Liver (tissue), 9 donors: ENCODE measurements around the gene GPR141. TPM values are rescaled to one million over a fixed set of nuclear protein-coding genes. Genes with fewer than 3 reads are reported as not detected.

Experiments
- DNase-seq: peaks from one replicate; pipeline ENCODE4 v3.0.0-alpha.2; 2017; ENCODE audit warnings: low spot score
- H3K27ac ChIP-seq, 2 donors: one replicate each; pipeline ENCODE4 v1.7.0; 2013; ENCODE audit warnings: inconsistent platforms in 2 of 2, low read length in 2 of 2, control low read depth in 1 of 2, low read depth in 1 of 2, mild to moderate bottlenecking in 1 of 2
- H3K27me3 ChIP-seq, 4 donors: one replicate each; pipeline versions ENCODE4 v1.6.1 to v1.7.0; 2013; ENCODE audit warnings: low read length in 3 of 4, inconsistent platforms in 1 of 4, mild to moderate bottlenecking in 1 of 4, moderate library complexity in 1 of 4; ENCODE audit not compliant: control insufficient read depth in 4 of 4, insufficient read depth in 4 of 4
- H3K36me3 ChIP-seq, 4 donors: one replicate each; pipeline versions ENCODE4 v1.6.1 to v1.7.0; 2013; ENCODE audit warnings: low read length in 3 of 4, mild to moderate bottlenecking in 3 of 4, low read depth in 1 of 4, moderate library complexity in 1 of 4; ENCODE audit not compliant: control insufficient read depth in 4 of 4, insufficient read depth in 3 of 4
- H3K4me1 ChIP-seq, 4 donors: one replicate each; pipeline versions ENCODE4 v1.6.1 to v1.7.0; 2013; ENCODE audit warnings: low read length in 3 of 4, mild to moderate bottlenecking in 3 of 4, moderate library complexity in 1 of 4; ENCODE audit not compliant: control insufficient read depth in 4 of 4, insufficient read depth in 4 of 4
- H3K4me3 ChIP-seq, 3 donors: one replicate each; pipeline versions ENCODE4 v1.6.1 to v1.7.0; 2013; ENCODE audit warnings: low read length in 3 of 3, control low read depth in 1 of 3, low read depth in 1 of 3, mild to moderate bottlenecking in 1 of 3
- H3K9ac ChIP-seq, 2 donors: one replicate each; pipeline ENCODE4 v1.7.0; 2013; ENCODE audit warnings: low read length in 2 of 2, mild to moderate bottlenecking in 2 of 2, moderate library complexity in 2 of 2, control low read depth in 1 of 2, low read depth in 1 of 2
- H3K9me3 ChIP-seq, 4 donors: one replicate each; pipeline versions ENCODE4 v1.6.1 to v1.7.0; 2013; ENCODE audit warnings: low read length in 3 of 4; ENCODE audit not compliant: control insufficient read depth in 4 of 4
- CTCF ChIP-seq: fragments of 150-350 bp; IDR thresholded peaks from 2 replicates; pipeline ENCODE4 v1.5.1; 2017; ENCODE audit warnings: improper control_type of control experiment, low read depth, low read length; ENCODE audit not compliant: missing input control
- EGR1 ChIP-seq, 2 donors: IDR thresholded peaks; 2 replicates each; pipeline ENCODE4 v1.6.1; 2016 to 2018; ENCODE audit warnings: antibody characterized with exemption in 2 of 2, low read depth in 2 of 2
- FOXA1 ChIP-seq: IDR thresholded peaks from 2 replicates; pipeline ENCODE4 v1.6.1; 2016; ENCODE audit warnings: antibody characterized with exemption
- FOXA2 ChIP-seq: IDR thresholded peaks from 2 replicates; pipeline ENCODE4 v1.6.1; 2016; ENCODE audit warnings: antibody characterized with exemption
- GABPA ChIP-seq, 2 donors: IDR thresholded peaks in 1 of 2; conservative IDR thresholded peaks in 1 of 2; 2 replicates each; pipeline ENCODE4 v1.6.1; 2016; ENCODE audit warnings: antibody characterized with exemption in 2 of 2, mild to moderate bottlenecking in 1 of 2, moderate library complexity in 1 of 2
- HNF4A ChIP-seq, 2 donors: conservative IDR thresholded peaks; 2 replicates each; pipeline ENCODE4 v1.6.1; 2016; ENCODE audit warnings: antibody characterized with exemption in 2 of 2, mild to moderate bottlenecking in 2 of 2
- HNF4G ChIP-seq: IDR thresholded peaks from 2 replicates; pipeline ENCODE4 v1.6.1; 2016; ENCODE audit warnings: antibody characterized with exemption
- JUND ChIP-seq, 2 donors: IDR thresholded peaks; 2 replicates each; pipeline ENCODE4 v1.6.1; 2016; ENCODE audit warnings: antibody characterized with exemption in 2 of 2
- MAX ChIP-seq: IDR thresholded peaks from 2 replicates; pipeline ENCODE4 v1.6.1; 2016; ENCODE audit warnings: antibody characterized with exemption
- NR2F2 ChIP-seq: IDR thresholded peaks from 2 replicates; pipeline ENCODE4 v1.6.1; 2016; ENCODE audit warnings: antibody characterized with exemption
- RAD21 ChIP-seq, 2 donors: IDR thresholded peaks; 2 replicates each; pipeline ENCODE4 v1.6.1; 2016; ENCODE audit warnings: antibody characterized with exemption in 2 of 2, mild to moderate bottlenecking in 2 of 2
- RXRA ChIP-seq, 2 donors: IDR thresholded peaks; 2 replicates each; pipeline ENCODE4 v1.6.1; 2017 to 2018; ENCODE audit warnings: antibody characterized with exemption in 2 of 2, mild to moderate bottlenecking in 1 of 2
- SP1 ChIP-seq: IDR thresholded peaks from 2 replicates; pipeline ENCODE4 v1.6.1; 2018; ENCODE audit warnings: antibody characterized with exemption, mild to moderate bottlenecking
- TAF1 ChIP-seq: conservative IDR thresholded peaks from 2 replicates; pipeline ENCODE4 v1.6.1; 2016; ENCODE audit warnings: antibody characterized with exemption, mild to moderate bottlenecking
- YY1 ChIP-seq: IDR thresholded peaks from 2 replicates; pipeline ENCODE4 v1.6.1; 2016; ENCODE audit warnings: antibody characterized with exemption, mild to moderate bottlenecking
- WGBS: extraction: QIAGEN DNeasy Blood & Tissue Kit; methylation state at CpG from one replicate; pipeline ENCODE4 v1.1.7; 2013; 5-methylcytosine and 5-hydroxymethylcytosine counted together
- polyA plus RNA-seq, 2 donors: library from polyadenylated mRNA; stranded (reverse) in 1 of 2; unstranded in 1 of 2; fragments of 200-250 nt in 1 of 2; fragments of >200 nt in 1 of 2; fragmentation: Nextera tagmentation in 1 of 2; extraction: Ambion mirVana in 1 of 2; gene quantifications; one replicate each; pipeline versions ENCODE4 v1.2.1 to v1.2.3, GENCODE V29; 2013 to 2015
- total RNA-seq, 2 donors: library from RNA; depleted of rRNA; stranded (reverse); fragments of >200 nt; gene quantifications; one replicate each; pipeline ENCODE4 v1.2.3, GENCODE V29; 2014
- TF ChIP-seq, protein P1 (sequence below): IDR thresholded peaks from 2 replicates; pipeline ENCODE4 v1.6.1; 2016; ENCODE audit warnings: antibody characterized with exemption
- TF ChIP-seq, protein P2 (sequence below): IDR thresholded peaks from 2 replicates; pipeline ENCODE4 v1.6.1; 2016; ENCODE audit warnings: antibody characterized with exemption, mild to moderate bottlenecking
- donor health status: healthy.
- donor health status: healthy.
- donor health status: healthy.
- donor health status: healthy.
- donor health status: healthy.

Gene GPR141
- total and polyA plus RNA-seq, 4 donors = 0.28 to 2.9 (median 1.4) TPM; not detected in 1

DNA sequence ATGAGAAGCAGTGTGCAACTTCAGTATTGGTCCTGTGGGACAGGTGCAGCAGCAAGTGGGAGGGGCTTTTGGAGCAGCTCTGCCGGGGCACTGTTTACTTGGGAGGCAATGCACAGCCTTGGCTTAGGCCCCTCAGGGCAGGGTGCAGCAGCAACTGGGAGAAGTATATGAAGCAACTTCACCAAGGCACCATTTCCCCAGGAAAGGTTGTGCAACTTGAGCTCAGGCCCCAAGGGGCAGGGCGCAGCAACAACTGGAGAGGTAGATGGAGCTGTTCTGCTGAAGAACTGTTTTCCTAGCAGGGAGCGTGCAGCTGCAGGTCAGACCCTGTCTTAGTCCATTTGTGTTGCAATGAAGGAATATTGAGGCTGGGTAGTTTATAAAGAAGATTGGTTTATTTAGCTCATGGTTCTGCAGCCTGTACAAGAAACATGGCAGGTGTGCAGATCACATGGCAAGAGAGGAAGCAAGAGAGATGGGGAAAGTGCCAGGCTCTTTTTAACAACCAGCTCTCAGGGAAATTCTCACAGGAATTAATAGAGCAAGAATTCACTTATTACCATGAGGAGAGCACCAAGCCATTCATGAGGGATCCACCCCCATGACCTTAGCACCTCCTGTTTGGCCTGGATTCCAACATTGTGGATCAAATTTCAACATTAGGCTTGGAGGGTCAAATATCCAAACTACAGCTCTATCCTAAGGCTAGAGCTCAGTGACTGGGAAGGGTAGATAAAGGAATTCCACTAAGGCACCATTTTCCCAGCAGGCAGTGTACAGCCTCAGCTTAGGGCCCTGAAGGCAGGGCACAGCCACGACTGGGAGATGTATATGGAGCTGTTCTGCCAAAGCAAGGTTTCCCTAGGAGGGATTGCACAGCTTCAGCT lies 10.9 kb downstream of the GPR141 start:
- Histone ChIP-seq H3K36me3 (no peaks in the 10 kb centered on the region), H3K9ac (no peak overlapping the region), H3K27me3 (peaks cover 0 to 3% (median 0%) of the 10 kb centered on the region in 4 donors), H3K4me3 (no peak overlapping the region), H3K4me1 (no peaks in the 10 kb centered on the region), H3K9me3 (no peaks in the 10 kb centered on the region), H3K27ac (no peak overlapping the region)
- no peak for DNase-seq
- 45% methylated on average over 4 of the region's 4 CpGs for WGBS
- TF ChIP-seq, protein P1, sequence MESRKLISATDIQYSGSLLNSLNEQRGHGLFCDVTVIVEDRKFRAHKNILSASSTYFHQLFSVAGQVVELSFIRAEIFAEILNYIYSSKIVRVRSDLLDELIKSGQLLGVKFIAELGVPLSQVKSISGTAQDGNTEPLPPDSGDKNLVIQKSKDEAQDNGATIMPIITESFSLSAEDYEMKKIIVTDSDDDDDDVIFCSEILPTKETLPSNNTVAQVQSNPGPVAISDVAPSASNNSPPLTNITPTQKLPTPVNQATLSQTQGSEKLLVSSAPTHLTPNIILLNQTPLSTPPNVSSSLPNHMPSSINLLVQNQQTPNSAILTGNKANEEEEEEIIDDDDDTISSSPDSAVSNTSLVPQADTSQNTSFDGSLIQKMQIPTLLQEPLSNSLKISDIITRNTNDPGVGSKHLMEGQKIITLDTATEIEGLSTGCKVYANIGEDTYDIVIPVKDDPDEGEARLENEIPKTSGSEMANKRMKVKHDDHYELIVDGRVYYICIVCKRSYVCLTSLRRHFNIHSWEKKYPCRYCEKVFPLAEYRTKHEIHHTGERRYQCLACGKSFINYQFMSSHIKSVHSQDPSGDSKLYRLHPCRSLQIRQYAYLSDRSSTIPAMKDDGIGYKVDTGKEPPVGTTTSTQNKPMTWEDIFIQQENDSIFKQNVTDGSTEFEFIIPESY = no peak
- no peak for TF ChIP-seq JUND (IDR thresholded peaks at IDR 0.05)
- TF ChIP-seq MAX = no peak
- no peak for TF ChIP-seq HNF4G
- no peak for TF ChIP-seq HNF4A (conservative IDR thresholded peaks at IDR 0.05)
- TF ChIP-seq EGR1 (IDR thresholded peaks at IDR 0.05; ENCODE audit: low read depth in 2 of 2) = no peak
- TF ChIP-seq FOXA2 = no peak
- TF ChIP-seq NR2F2 = no peak

DNA sequence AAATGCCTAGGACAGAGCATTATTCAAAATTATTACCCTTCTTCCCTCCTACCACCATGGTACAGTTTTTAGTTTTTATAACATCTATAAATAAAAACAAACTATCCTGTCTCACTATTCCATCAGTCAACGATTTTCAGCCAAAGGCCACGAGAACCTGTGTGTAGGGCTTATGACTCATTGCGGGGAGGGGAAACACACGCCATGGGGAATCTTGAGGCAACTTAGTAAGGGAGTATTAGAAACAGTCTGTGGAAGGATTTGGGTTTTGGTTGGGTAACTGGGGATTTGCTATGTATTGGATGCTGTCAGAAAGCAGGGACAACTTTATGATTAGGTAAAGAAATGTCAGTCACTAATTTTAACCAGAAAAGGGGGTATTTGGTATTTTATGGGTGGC lies 14.7 kb downstream of the GPR141 start:
- WGBS = 81% methylated on average over 4 of the region's 4 CpGs
- Histone ChIP-seq H3K36me3 (no peaks in the 10 kb centered on the region), H3K4me1 (no peaks in the 10 kb centered on the region), H3K27me3 (peaks cover 0 to 3% (median 0%) of the 10 kb centered on the region in 4 donors), H3K27ac (no peak overlapping the region), H3K9ac (no peak overlapping the region), H3K4me3 (no peak overlapping the region), H3K9me3 (no peaks in the 10 kb centered on the region)
- TF ChIP-seq, protein P1 = no peak
- DNase-seq = no peak

GRCh38 chr7:37698782-37699181 lies 15.2 kb downstream of the GPR141 start:
- H3K9me3 ChIP-seq = no peaks in the 10 kb centered on the region
- no peaks in the 10 kb centered on the region for H3K36me3 ChIP-seq
- 58% methylated on average over 2 of the region's 2 CpGs for WGBS
- H3K4me3 ChIP-seq = no peak overlapping the region
- H3K27me3 ChIP-seq = peaks cover 0 to 3% (median 0%) of the 10 kb centered on the region in 4 donors
- H3K9ac ChIP-seq = no peak overlapping the region
- H3K27ac ChIP-seq = no peak overlapping the region
- no peaks in the 10 kb centered on the region for H3K4me1 ChIP-seq
- no peak for DNase-seq
- TF ChIP-seq CTCF = no peak
- no peak for TF ChIP-seq EGR1 (IDR thresholded peaks at IDR 0.05; ENCODE audit: low read depth in 2 of 2)
- no peak for TF ChIP-seq YY1
- TF ChIP-seq GABPA (IDR thresholded peaks at IDR 0.05 in 1 of 2, conservative IDR thresholded peaks at IDR 0.05 in 1 of 2) = no peak
- no peak for TF ChIP-seq MAX
- no peak for TF ChIP-seq HNF4G
- TF ChIP-seq, protein P2, sequence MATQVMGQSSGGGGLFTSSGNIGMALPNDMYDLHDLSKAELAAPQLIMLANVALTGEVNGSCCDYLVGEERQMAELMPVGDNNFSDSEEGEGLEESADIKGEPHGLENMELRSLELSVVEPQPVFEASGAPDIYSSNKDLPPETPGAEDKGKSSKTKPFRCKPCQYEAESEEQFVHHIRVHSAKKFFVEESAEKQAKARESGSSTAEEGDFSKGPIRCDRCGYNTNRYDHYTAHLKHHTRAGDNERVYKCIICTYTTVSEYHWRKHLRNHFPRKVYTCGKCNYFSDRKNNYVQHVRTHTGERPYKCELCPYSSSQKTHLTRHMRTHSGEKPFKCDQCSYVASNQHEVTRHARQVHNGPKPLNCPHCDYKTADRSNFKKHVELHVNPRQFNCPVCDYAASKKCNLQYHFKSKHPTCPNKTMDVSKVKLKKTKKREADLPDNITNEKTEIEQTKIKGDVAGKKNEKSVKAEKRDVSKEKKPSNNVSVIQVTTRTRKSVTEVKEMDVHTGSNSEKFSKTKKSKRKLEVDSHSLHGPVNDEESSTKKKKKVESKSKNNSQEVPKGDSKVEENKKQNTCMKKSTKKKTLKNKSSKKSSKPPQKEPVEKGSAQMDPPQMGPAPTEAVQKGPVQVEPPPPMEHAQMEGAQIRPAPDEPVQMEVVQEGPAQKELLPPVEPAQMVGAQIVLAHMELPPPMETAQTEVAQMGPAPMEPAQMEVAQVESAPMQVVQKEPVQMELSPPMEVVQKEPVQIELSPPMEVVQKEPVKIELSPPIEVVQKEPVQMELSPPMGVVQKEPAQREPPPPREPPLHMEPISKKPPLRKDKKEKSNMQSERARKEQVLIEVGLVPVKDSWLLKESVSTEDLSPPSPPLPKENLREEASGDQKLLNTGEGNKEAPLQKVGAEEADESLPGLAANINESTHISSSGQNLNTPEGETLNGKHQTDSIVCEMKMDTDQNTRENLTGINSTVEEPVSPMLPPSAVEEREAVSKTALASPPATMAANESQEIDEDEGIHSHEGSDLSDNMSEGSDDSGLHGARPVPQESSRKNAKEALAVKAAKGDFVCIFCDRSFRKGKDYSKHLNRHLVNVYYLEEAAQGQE = no peak
- no peak for TF ChIP-seq FOXA1
- no peak for TF ChIP-seq HNF4A (conservative IDR thresholded peaks at IDR 0.05)
- TF ChIP-seq JUND (IDR thresholded peaks at IDR 0.05) = no peak
- no peak for TF ChIP-seq SP1
- no peak for TF ChIP-seq RAD21 (IDR thresholded peaks at IDR 0.05)
- TF ChIP-seq RXRA (IDR thresholded peaks at IDR 0.05) = no peak
- no peak for TF ChIP-seq NR2F2
- TF ChIP-seq FOXA2 = no peak
- no peak for TF ChIP-seq TAF1
